ENCODE measurements around the gene DUSP11. TPM values are rescaled to one million over a fixed set of nuclear protein-coding genes. Genes with fewer than 3 reads are reported as not detected.
"Not testable (repeated sequence)": the region's sequence is repeated elsewhere in the genome, so short reads cannot be mapped to it uniquely, and the experiment has no call there.

Gene DUSP11
- 10 to 100 TPM; 30.8 to 32.1 TPM for total RNA-seq

- CTCF ChIA-PET, result no interaction called here
These were observed at the start of gene DUSP11 for GRCh38 chr2:73779467-73780236. Gene DUSP11 (minus strand): TSS chr2:73780103. CDS start chr2:73779974, 129 bp downstream.

DNA sequence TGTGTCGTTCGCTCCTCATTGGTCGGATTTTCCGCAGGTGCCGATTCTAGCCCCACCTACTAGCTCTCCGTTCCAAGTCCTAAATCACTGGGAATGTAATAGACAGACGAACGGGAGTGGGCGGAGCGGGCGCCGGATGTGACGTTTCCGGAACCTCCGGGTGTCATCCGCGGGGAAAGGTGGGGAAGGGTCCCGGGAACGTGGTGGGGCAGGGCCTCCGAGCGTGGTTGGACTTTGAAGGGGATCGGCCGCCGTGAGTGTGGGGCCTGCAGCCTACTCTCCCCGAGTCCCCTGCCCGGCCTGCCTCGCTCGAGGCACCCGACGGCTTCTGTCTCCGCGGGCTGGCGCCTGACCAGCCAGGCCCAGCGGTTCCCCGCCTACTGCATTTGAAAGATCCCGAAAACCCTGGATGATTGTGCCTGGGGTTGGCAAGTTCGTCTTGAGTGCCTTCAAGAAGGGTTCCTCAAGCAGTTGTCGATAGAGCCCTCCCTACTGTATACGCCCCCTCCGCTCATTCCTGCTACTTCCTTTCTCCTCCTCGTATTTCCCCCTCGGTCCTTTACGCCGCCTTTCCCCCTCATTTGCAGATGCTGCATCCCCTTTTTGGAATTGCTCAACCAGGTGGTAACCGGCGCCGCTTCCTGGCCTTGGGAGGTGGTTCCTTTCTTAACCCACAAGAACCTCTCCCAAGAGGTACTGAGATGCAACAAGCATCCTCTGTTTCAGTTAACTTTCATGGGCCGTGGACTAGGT lies 49.1 kb upstream of the DUSP11 start, which contains the start of gene STAMBP:
Gene STAMBP, plus strand, starts transcription at position 144 of the 753 bp plus-strand sequence. CDS start 1,896 bp downstream, outside the sequence.
- ChIA-PET CTCF (interaction anchor here (1.0 to 1.9 kb wide), 3 partner anchors 68 to 349 kb away, joined by 4 to 6 read pairs (median 4); partner anchors contain the start of gene MOB1A), POLR2A (interaction anchor here (0.7 to 0.8 kb wide), 5 partner anchors 27 to 350 kb away, joined by 3 to 5 read pairs (median 4); partner anchors contain the start of gene MOB1A)

More at GRCh38 chr2:73779467-73780236, at the start of gene DUSP11:
- POLR2A ChIA-PET, result no interaction called here

- ChIA-PET CTCF (interaction anchor here (1.0 to 1.9 kb wide), 3 partner anchors 69 to 350 kb away, joined by 4 to 6 read pairs (median 4); partner anchors contain the start of gene MOB1A), POLR2A (interaction anchor here (0.7 to 0.8 kb wide), 5 partner anchors 27 to 350 kb away, joined by 3 to 5 read pairs (median 4); partner anchors contain the start of gene MOB1A)
These were observed 48.5 kb upstream of the DUSP11 start for GRCh38 chr2:73828389-73828817.

DNA sequence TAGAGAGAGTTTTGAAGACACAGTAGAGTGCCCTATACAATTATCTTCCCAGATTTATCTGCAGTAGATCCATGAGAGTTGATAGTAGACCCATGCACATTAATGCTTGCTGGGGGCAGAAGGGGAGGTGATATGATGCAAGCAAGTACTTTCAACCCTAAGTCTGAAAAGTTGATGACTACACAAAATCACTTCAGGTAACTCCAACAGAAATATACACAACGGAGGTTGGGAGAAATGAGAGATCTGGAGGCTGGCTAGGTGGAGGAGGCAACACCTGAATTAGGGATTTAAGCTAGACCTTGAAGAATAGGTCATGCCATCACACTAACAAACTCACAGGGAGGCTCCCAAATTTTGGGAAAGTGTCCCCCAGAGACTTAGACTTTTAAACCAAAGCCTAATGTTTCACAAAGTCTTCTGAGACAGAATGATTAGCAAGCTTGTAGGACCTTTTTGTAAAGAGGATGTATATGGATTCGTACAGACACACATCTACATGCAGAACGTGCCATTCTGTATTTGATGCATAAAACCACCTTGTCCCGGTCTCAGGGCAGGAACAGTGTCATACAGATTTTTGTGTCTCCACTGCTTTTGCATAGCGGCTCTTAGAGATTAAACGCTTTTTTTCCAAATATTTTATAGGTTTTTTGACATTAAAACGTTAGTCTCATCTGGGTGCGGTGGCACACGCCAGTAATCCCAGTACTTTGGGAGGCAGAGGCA lies 47.9 kb upstream of the DUSP11 start:
- ChIA-PET CTCF (interaction anchor here (0.7 to 1.9 kb wide), 5 partner anchors 69 to 350 kb away, joined by 3 to 6 read pairs (median 4); partner anchors contain the start of gene MOB1A), POLR2A (interaction anchor here (0.7 to 0.8 kb wide), 4 partner anchors 105 to 351 kb away, joined by 3 to 5 read pairs (median 4); partner anchors contain the start of gene MOB1A)

DNA sequence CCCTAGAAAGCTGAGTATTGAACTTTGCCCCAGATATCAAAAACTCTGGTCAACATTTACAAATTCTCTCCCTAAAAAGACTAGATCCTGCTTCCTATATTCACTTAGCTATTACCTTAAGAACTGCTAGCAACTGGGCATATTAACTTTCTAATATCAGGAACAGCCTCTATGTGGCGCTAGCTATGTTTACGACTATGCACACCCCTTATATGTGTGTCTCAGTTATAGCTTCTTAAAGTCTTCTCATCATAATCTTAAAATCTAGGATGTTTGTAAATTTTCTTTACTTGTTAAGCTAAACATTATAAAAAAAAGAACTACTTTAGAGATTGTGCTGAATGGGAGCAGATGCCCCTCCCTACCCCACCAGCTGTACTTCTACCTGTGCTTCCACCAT lies 47.1 kb upstream of the DUSP11 start:
- ChIA-PET POLR2A (interaction anchor here (0.5 kb wide), 1 partner anchor 206 kb away, joined by 3 read pairs; no protein-coding TSS in a partner anchor), CTCF (interaction anchor here (0.7 to 2.2 kb wide), 5 partner anchors 160 to 293 kb away, joined by 3 to 6 read pairs (median 6); no protein-coding TSS in a partner anchor)

- CTCF ChIA-PET, result interaction anchor here (0.5 to 3.2 kb wide), 5 partner anchors 124 to 322 kb away, joined by 3 to 12 read pairs (median 4); partner anchors contain the start of gene BOLA3
These were observed 45.5 kb upstream of the DUSP11 start for GRCh38 chr2:73825408-73825807.

DNA sequence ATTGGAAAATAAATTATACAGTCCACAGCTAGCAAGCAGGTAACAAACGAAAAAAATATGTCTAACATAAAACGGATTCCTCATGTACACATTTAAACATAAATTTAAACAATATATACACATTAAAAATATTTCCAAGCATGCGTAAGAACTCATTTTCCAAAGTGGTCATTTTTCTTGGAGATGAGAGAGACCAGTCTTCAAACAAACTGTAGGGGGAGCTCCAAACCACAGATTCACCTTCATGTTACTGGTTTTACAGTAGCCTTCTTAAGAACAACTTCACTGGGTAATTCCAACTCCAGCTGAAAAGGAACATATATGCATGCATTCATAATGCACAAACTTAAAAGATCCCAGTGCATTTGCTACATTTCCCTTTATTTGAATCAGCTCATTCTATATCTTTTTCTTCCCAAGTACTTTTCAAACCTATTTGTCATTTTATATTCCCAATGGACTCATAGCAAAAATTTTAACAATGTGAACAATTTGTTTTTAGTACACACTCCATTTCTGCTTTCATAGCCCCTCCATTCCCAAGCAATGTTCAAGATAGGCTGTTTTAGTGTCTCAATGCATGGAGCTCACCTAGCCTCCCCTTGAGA lies 44.1 kb upstream of the DUSP11 start:
- CTCF ChIA-PET, result interaction anchor here (0.5 to 3.2 kb wide), 7 partner anchors 14 to 511 kb away, joined by 3 to 12 read pairs (median 4); partner anchors contain the start of gene BOLA3
- POLR2A ChIA-PET, result interaction anchor here (0.9 kb wide), 1 partner anchor 140 kb away, joined by 3 read pairs; no protein-coding TSS in a partner anchor

More at GRCh38 chr2:73825408-73825807, 45.5 kb upstream of the DUSP11 start:
- POLR2A ChIA-PET, result no interaction called here

GRCh38 chr2:73823416-73823815 lies 43.5 kb upstream of the DUSP11 start:
- ChIA-PET CTCF (interaction anchor here (0.5 to 3.2 kb wide), 8 partner anchors 15 to 512 kb away, joined by 3 to 12 read pairs (median 4); partner anchors contain the start of gene BOLA3), POLR2A (interaction anchor here (0.9 kb wide), 1 partner anchor 140 kb away, joined by 3 read pairs; no protein-coding TSS in a partner anchor)

DNA sequence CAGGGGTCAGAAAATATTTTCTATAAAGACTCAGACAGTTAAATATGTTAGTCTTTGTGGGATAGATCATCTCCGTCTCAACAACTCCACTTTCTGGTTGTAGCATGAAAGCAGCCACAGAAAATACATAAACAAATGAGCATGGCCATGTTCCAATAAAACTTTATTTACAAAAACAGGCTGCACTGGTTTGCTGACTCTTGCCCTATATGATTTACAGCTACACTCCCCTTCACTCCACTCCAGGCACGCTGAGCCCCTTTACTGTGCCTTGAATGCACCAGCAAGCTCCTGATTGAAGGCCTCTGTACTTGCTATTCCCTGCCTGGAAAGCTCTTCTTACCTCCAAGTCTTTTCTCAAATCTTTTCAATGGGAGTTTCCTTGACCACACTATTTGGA lies 43.1 kb upstream of the DUSP11 start:
- CTCF ChIA-PET, result interaction anchor here (0.5 to 3.2 kb wide), 4 partner anchors 15 to 512 kb away, joined by 3 to 12 read pairs (median 4); partner anchors contain the start of gene BOLA3

DNA sequence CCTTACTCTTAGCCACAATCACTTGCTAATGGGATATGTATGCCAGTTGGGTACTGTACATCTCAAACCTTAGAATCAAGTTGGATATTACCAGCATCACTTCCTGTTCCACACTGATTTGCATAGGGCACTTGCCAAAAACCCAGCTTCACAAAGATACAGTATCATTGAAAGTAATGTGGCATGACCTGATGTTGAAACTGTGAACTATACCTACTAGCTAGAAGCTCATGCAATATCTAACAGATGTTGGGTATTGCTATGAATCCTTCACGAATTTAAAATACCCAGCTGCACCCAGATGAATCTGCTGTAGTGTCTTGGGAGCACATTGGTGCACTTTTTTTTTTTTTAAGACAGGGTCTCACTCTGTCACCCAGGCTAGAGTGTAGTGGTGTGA lies 42.4 kb upstream of the DUSP11 start:
- ChIA-PET CTCF (interaction anchor here (0.5 to 0.9 kb wide), 2 partner anchors 91 to 513 kb away, joined by 3 to 5 read pairs; no protein-coding TSS in a partner anchor), POLR2A (no interaction called here)

More for the DNA sequence above, 43.1 kb upstream of the DUSP11 start:
- POLR2A ChIA-PET, result no interaction called here

DNA sequence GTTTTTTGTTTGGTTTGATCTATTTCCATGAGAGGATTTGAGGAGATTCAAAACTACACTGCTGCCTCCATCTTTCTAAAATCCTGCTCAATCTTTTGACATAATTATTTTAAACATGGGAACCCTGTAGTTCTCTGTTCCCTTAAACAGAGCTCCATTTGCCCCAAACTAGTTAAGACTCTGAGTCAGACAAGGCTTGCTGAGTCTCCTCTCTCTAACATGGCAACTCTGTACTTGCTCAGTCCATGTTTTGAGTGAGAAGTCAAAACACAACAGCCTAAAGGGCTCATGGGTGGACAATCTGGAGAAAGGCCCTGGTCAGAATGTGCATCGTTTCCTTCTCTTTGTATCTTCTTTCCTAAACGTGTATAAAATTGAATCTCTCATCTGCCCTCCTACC lies 41.8 kb upstream of the DUSP11 start:
- ChIA-PET CTCF (interaction anchor here (1.1 kb wide), 1 partner anchor 283 kb away, joined by 3 read pairs; no protein-coding TSS in a partner anchor), POLR2A (no interaction called here)

- POLR2A ChIA-PET, result interaction anchor here (0.6 kb wide), 1 partner anchor 267 kb away, joined by 7 read pairs; no protein-coding TSS in a partner anchor
- CTCF ChIA-PET, result interaction anchor here (1.1 kb wide), 1 partner anchor 283 kb away, joined by 3 read pairs; no protein-coding TSS in a partner anchor
These were observed 41.3 kb upstream of the DUSP11 start for GRCh38 chr2:73821227-73821626.

DNA sequence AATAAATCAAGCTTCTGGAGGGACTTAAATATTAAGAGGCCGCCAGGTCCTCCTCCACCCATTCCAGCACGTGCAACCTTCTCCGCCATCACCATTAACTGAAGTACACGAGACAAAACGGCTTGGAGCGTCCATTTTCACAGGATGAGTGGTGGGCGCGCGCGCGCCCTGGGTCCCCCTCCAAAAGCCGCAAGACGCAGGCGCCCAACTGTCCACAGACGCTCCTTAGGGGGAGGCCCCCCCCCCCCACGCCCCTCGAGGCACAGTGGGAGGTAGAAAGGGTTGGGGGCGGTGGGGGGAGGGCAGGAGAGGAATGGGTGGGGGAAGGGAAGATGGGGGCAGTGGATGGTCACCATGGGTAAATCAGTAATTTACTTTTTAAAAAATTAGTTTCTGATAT lies 38.4 kb upstream of the DUSP11 start:
- ChIA-PET POLR2A (no interaction called here), CTCF (no interaction called here)

GRCh38 chr2:73812635-73813034 lies 32.7 kb upstream of the DUSP11 start:
- POLR2A ChIA-PET, result no interaction called here
- CTCF ChIA-PET, result no interaction called here

DNA sequence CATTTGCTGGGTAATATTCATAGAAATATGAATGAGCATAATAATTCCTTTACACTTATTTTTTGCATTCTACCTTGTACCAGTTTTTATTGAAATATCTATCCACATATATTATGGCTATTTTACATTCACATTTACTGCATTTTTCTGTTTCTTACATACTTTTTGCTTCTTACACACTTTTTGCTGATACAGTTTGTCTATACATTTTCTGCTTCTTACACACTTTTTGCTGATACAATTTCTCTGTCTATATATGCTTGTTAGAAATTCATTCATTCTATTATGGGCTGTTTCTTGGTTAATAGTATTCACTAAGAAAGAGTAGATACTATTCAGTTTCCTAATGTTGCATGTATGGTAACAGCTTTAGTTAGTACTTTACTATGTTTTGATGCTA lies 32.0 kb upstream of the DUSP11 start:
- CTCF ChIA-PET, result no interaction called here
- POLR2A ChIA-PET, result no interaction called here

- POLR2A ChIA-PET, CTCF ChIA-PET: not testable (repeated sequence)
These were observed 4.0 kb upstream of the DUSP11 start, which contains the start of gene C2orf78 for GRCh38 chr2:73783883-73784282. Gene C2orf78 (plus strand): TSS chr2:73784183. CDS start chr2:73784310, 127 bp downstream.

DNA sequence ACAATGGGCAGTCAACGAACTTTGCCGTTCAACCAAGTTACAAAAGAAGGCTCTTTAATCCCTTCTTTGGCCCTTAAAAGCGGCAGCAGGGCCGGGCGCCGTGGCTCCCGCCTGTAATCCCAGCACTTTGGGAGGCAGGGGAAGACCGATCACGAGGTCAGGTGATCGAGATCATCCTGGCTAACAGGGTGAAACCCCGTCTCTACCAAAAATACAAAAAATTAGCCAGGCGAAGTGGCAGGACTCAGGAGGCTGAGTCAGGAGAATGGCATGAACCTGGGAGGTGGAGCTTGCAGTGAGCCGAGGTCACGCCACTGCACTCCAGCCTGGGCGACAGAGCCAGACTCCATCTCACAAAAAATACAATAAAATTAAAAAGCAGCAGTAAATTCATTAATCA lies 3.5 kb upstream of the DUSP11 start:
- POLR2A ChIA-PET, CTCF ChIA-PET: not testable (repeated sequence)

GRCh38 chr2:73780237-73780582 lies 307 bp upstream of the DUSP11 start:
- ChIA-PET CTCF (no interaction called here), POLR2A (no interaction called here)

Data from activated CD8-positive, alpha-beta memory T cell treated with anti-CD3 and anti-CD28 coated beads for 36 hours (primary cell).